Endothelial cell of umbilical vein (primary cell): Measurements from ENCODE around the gene EIF3K.

Experiments
- CTCF ChIP-seq, 2 donors: IDR thresholded peaks; 1 replicate in 1 of 2; 2 replicates in 1 of 2; pipeline ENCODE4 v1.5.1; 2011; ENCODE audit warnings: low read length in 2 of 2, mild to moderate bottlenecking in 2 of 2, moderate library complexity in 2 of 2, control low read depth in 1 of 2, inconsistent platforms in 1 of 2, low read depth in 1 of 2; ENCODE audit not compliant: insufficient read depth in 1 of 2; ENCODE audit errors: extremely low read depth in 1 of 2
- EZH2 ChIP-seq: IDR thresholded peaks from 2 replicates; pipeline ENCODE4 v1.6.1; 2012; ENCODE audit warnings: borderline replicate concordance, low read depth, mild to moderate bottlenecking, moderate library complexity, low read length, inconsistent platforms; ENCODE audit not compliant: severe bottlenecking
- GATA2 ChIP-seq: IDR thresholded peaks from 2 replicates; pipeline ENCODE4 v1.7.0; 2011; ENCODE audit warnings: low read depth, mild to moderate bottlenecking, moderate library complexity, mixed read lengths, low read length; ENCODE audit not compliant: insufficient read length, insufficient read depth
- JUN ChIP-seq: IDR thresholded peaks from 2 replicates; pipeline ENCODE4 v1.6.1; 2011; ENCODE audit warnings: borderline replicate concordance, low read depth; ENCODE audit not compliant: insufficient read length, insufficient read depth
- MAX ChIP-seq: IDR thresholded peaks from 2 replicates; pipeline ENCODE4 v1.6.1; 2011; ENCODE audit not compliant: insufficient read depth, insufficient read length
- MYC ChIP-seq: IDR thresholded peaks from one replicate; pipeline ENCODE4 v1.6.1; 2011; ENCODE audit warnings: mild to moderate bottlenecking, low read depth, low read length
- POLR2A ChIP-seq: IDR thresholded peaks from 2 replicates; pipeline ENCODE4 v1.6.1; 2012; ENCODE audit warnings: low read depth, mild to moderate bottlenecking, control low read depth, low read length
- POLR2AphosphoS5 ChIP-seq: IDR thresholded peaks from 2 replicates; pipeline ENCODE4 v1.6.1; 2012; ENCODE audit warnings: low read depth, mild to moderate bottlenecking, control low read depth, low read length, moderate library complexity; ENCODE audit not compliant: insufficient read depth

GRCh38 chr19:38583219-38583984, 35.6 kb upstream of the EIF3K start:
- no peak for TF ChIP-seq CTCF (IDR thresholded peaks at IDR 0.05; ENCODE audit: extremely low read depth in 1 of 2, insufficient read depth in 1 of 2, low read depth in 1 of 2, low read length in 2 of 2)
- TF ChIP-seq GATA2, result no peak
- TF ChIP-seq EZH2, result no peak
- no peak for TF ChIP-seq POLR2AphosphoS5
- TF ChIP-seq JUN, result no peak
- TF ChIP-seq POLR2A, result no peak
- TF ChIP-seq MAX, result no peak
- no peak for TF ChIP-seq MYC
